CD14-positive monocyte (primary cell): ENCODE results near the gene CEP112. TPM values are rescaled to one million over a fixed set of nuclear protein-coding genes. Genes with fewer than 3 reads are reported as not detected.

ENCODE experiments used
- DNase-seq, 3 donors: peaks; one replicate each; pipeline ENCODE4 v3.0.0-alpha.2; 2011 to 2022
- H2AFZ ChIP-seq: 2 replicates; pipeline ENCODE4 v1.6.0; 2012; ENCODE audit warnings: mild to moderate bottlenecking, low read depth, low read length, inconsistent platforms; ENCODE audit not compliant: insufficient read depth, poor library complexity, severe bottlenecking
- H3K27ac ChIP-seq, 2 donors: 1 replicate in 1 of 2; 2 replicates in 1 of 2; pipeline ENCODE4 v1.5.1; 2012 to 2013; ENCODE audit warnings: low read length in 2 of 2, control low read depth in 1 of 2, inconsistent platforms in 1 of 2, low read depth in 1 of 2, mild to moderate bottlenecking in 1 of 2
- H3K27me3 ChIP-seq, 2 donors: one replicate each; pipeline versions ENCODE4 v1.6.0 to v1.6.1; 2011 to 2013; ENCODE audit warnings: low read length in 2 of 2; ENCODE audit not compliant: control insufficient read depth in 2 of 2, insufficient read depth in 2 of 2
- H3K36me3 ChIP-seq, 2 donors: replicated peaks in 1 of 2; 1 replicate in 1 of 2; 2 replicates in 1 of 2; pipeline versions ENCODE4 v1.5.1 to v1.6.1; 2012 to 2013; ENCODE audit warnings: low read length in 2 of 2, control low read depth in 1 of 2, inconsistent platforms in 1 of 2, mild to moderate bottlenecking in 1 of 2; ENCODE audit not compliant: insufficient read depth in 2 of 2, control insufficient read depth in 1 of 2
- H3K4me1 ChIP-seq, 2 donors: 1 replicate in 1 of 2; 2 replicates in 1 of 2; pipeline versions ENCODE4 v1.5.1 to v1.6.1; 2012 to 2013; ENCODE audit warnings: low read length in 2 of 2, control low read depth in 1 of 2, inconsistent platforms in 1 of 2, mild to moderate bottlenecking in 1 of 2, moderate library complexity in 1 of 2; ENCODE audit not compliant: insufficient read depth in 2 of 2, control insufficient read depth in 1 of 2
- H3K4me2 ChIP-seq: replicated peaks from 2 replicates; pipeline ENCODE3; 2012; ENCODE audit warnings: low read length, moderate library complexity, mild to moderate bottlenecking; ENCODE audit not compliant: poor library complexity, severe bottlenecking; ENCODE audit errors: extremely low read depth
- H3K4me3 ChIP-seq, 3 experiments: fragments of 200-600 bp in 1 of 3; sonication (generic) in 1 of 3; replicated peaks in 1 of 3; 1 replicate in 2 of 3; 2 replicates in 1 of 3; pipeline ENCODE4 v1.5.1; 2011 to 2013; ENCODE audit warnings: low read length in 3 of 3, mild to moderate bottlenecking in 3 of 3, control low read depth in 2 of 3, low read depth in 2 of 3, inconsistent platforms in 1 of 3, moderate library complexity in 1 of 3
- H3K79me2 ChIP-seq: 2 replicates; pipeline ENCODE4 v1.6.0; 2012; ENCODE audit warnings: mild to moderate bottlenecking, control low read depth, inconsistent platforms, low read length, moderate library complexity; ENCODE audit not compliant: insufficient read depth
- H3K9ac ChIP-seq: 2 replicates; pipeline ENCODE4 v1.6.0; 2017; ENCODE audit warnings: low read length, mild to moderate bottlenecking; ENCODE audit not compliant: insufficient read depth, poor library complexity, severe bottlenecking
- H3K9me3 ChIP-seq, 2 donors: replicated peaks in 1 of 2; 1 replicate in 1 of 2; 2 replicates in 1 of 2; pipeline versions ENCODE4 v1.5.1 to v1.6.1; 2012 to 2013; ENCODE audit warnings: low read length in 2 of 2, control low read depth in 1 of 2; ENCODE audit not compliant: control insufficient read depth in 1 of 2, insufficient read depth in 1 of 2
- H4K20me1 ChIP-seq: 2 replicates; pipeline ENCODE4 v1.6.0; 2012; ENCODE audit warnings: mild to moderate bottlenecking, low read length, control low read depth, moderate library complexity; ENCODE audit not compliant: insufficient read depth
- H3K27ac Mint-ChIP-seq, 7 donors: one replicate each; pipeline ENCODE4 v1.8.0; 2020; ENCODE audit warnings: mild to moderate bottlenecking in 7 of 7, mixed read lengths in 7 of 7, moderate library complexity in 6 of 7, inconsistent platforms in 2 of 7
- H3K27me3 Mint-ChIP-seq, 3 donors: one replicate each; pipeline ENCODE4 v1.8.0; 2021 to 2022; ENCODE audit warnings: low read depth in 3 of 3, mild to moderate bottlenecking in 3 of 3, mixed read lengths in 3 of 3, moderate library complexity in 3 of 3, inconsistent platforms in 1 of 3
- H3K36me3 Mint-ChIP-seq, 2 donors: one replicate each; pipeline ENCODE4 v1.8.0; 2020; ENCODE audit warnings: mixed read lengths in 2 of 2, inconsistent platforms in 1 of 2, mild to moderate bottlenecking in 1 of 2
- H3K4me1 Mint-ChIP-seq: one replicate; pipeline ENCODE4 v1.8.0; 2020; ENCODE audit warnings: mild to moderate bottlenecking, mixed read lengths
- H3K4me3 Mint-ChIP-seq, 2 donors: one replicate each; pipeline ENCODE4 v1.8.0; 2020; ENCODE audit warnings: mild to moderate bottlenecking in 2 of 2, mixed read lengths in 2 of 2, moderate library complexity in 1 of 2
- H3K9me3 Mint-ChIP-seq, 7 donors: one replicate each; pipeline ENCODE4 v1.8.0; 2020 to 2022; ENCODE audit warnings: mixed read lengths in 7 of 7, mild to moderate bottlenecking in 6 of 7, moderate library complexity in 6 of 7, inconsistent platforms in 2 of 7
- WGBS: methylation state at CpG from one replicate; pipeline ENCODE4 v1.1.5; 2013; ENCODE audit warnings: missing lambda C conversion rate; ENCODE audit not compliant: insufficient coverage; 5-methylcytosine and 5-hydroxymethylcytosine counted together
- intact Hi-C, 2 donors: fragments of 100-400 bp; cut with micrococcal nuclease; formaldehyde crosslinking; loops; one replicate each; pipeline versions ENCODE4 v1.15.0 to v1.15.1; 2023
- polyA plus RNA-seq, 3 donors: library from polyadenylated mRNA; depleted of rRNA in 1 of 3; unstranded in 2 of 3; stranded (reverse) in 1 of 3; fragments of 300-500 nt in 2 of 3; fragments of >200 nt in 1 of 3; fragmentation: Illumina TruSeq in 2 of 3; gene quantifications; 1 replicate in 2 of 3; 2 replicates in 1 of 3; pipeline ENCODE4 v1.2.3, GENCODE V29; 2012 to 2021
- TF ChIP-seq, protein P1 (sequence below): fragments of 200-600 bp; IDR thresholded peaks from one replicate; pipeline ENCODE4 v1.8.0; 2022; ENCODE audit warnings: antibody characterized with exemption, mild to moderate bottlenecking

Gene CEP112
- polyA plus RNA-seq, 3 donors: 0.10 TPM; not detected in 2

GRCh38 chr17:65604070-65604469 is 587.9 kb downstream of the CEP112 start:
- intact Hi-C loops: no loop called here
- H3K4me2 ChIP-seq: no peak overlapping the region
- H3K4me3 ChIP-seq: no peak overlapping the region
- Mint-ChIP-seq H3K27me3 (peaks cover 0 to 2% (median 1%) of the 10 kb centered on the region in 3 donors), H3K27ac (no peak overlapping the region), H3K4me1 (no peaks in the 10 kb centered on the region), H3K4me3 (no peak overlapping the region), H3K9me3 (peaks cover 3 to 21% (median 9%) of the 10 kb centered on the region in 7 donors), H3K36me3 (no peaks in the 10 kb centered on the region)
- no peaks in the 10 kb centered on the region for H3K4me1 ChIP-seq
- WGBS: 0% methylated on average over 2 of the region's 4 CpGs
- no peak overlapping the region for H3K27ac ChIP-seq
- H3K36me3 ChIP-seq: no peaks in the 10 kb centered on the region
- H3K9me3 ChIP-seq: no peaks in the 10 kb centered on the region
- no peak overlapping the region for H3K9ac ChIP-seq
- no peaks in the 10 kb centered on the region for H3K27me3 ChIP-seq
- no peaks in the 10 kb centered on the region for H3K79me2 ChIP-seq
- H4K20me1 ChIP-seq: no peaks in the 10 kb centered on the region
- H2AFZ ChIP-seq: no peak overlapping the region
- no peak for DNase-seq
- TF ChIP-seq, protein P1, sequence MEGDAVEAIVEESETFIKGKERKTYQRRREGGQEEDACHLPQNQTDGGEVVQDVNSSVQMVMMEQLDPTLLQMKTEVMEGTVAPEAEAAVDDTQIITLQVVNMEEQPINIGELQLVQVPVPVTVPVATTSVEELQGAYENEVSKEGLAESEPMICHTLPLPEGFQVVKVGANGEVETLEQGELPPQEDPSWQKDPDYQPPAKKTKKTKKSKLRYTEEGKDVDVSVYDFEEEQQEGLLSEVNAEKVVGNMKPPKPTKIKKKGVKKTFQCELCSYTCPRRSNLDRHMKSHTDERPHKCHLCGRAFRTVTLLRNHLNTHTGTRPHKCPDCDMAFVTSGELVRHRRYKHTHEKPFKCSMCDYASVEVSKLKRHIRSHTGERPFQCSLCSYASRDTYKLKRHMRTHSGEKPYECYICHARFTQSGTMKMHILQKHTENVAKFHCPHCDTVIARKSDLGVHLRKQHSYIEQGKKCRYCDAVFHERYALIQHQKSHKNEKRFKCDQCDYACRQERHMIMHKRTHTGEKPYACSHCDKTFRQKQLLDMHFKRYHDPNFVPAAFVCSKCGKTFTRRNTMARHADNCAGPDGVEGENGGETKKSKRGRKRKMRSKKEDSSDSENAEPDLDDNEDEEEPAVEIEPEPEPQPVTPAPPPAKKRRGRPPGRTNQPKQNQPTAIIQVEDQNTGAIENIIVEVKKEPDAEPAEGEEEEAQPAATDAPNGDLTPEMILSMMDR: no peak

DNA sequence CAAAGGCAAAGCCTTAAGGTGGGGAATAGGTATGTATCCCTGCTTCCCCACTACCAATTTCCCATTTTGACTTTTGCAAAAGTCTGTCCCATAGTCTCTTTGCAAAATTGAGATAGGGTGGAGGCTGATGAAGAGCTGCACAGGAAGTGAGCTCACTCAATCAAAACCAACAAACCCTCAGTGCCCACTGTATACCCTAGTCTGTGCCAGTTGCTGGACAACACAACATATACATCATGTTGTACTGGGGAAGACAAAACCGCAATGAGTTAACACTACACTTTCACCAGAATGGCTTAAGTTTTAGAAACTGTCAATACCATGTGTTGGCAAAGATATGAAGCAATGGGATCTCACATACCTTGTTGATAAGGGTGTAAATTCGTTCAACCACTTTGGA is 590.1 kb downstream of the CEP112 start:
- no peak overlapping the region for H3K4me3 ChIP-seq
- no peak for DNase-seq
- no peak overlapping the region for H2AFZ ChIP-seq
- H3K4me2 ChIP-seq: no peak overlapping the region
- no peak overlapping the region for H3K9ac ChIP-seq
- Mint-ChIP-seq H3K27ac (no peak overlapping the region), H3K4me3 (no peak overlapping the region), H3K36me3 (no peaks in the 10 kb centered on the region), H3K9me3 (peaks cover 3 to 20% (median 8%) of the 10 kb centered on the region in 7 donors), H3K4me1 (no peaks in the 10 kb centered on the region), H3K27me3 (peaks cover 0 to 2% (median 1%) of the 10 kb centered on the region in 3 donors)
- H3K27ac ChIP-seq: no peak overlapping the region
- TF ChIP-seq, protein P1: no peak
- intact Hi-C loops: no loop called here
- H3K4me1 ChIP-seq: no peaks in the 10 kb centered on the region
- no peaks in the 10 kb centered on the region for H3K9me3 ChIP-seq
- H3K79me2 ChIP-seq: no peaks in the 10 kb centered on the region
- no peaks in the 10 kb centered on the region for H3K27me3 ChIP-seq
- no peaks in the 10 kb centered on the region for H4K20me1 ChIP-seq
- no peaks in the 10 kb centered on the region for H3K36me3 ChIP-seq
- WGBS: no CpG with 5 or more reads among the region's 2 CpGs
